Measurements from ENCODE around the gene MEA1. TPM values are rescaled to one million over a fixed set of nuclear protein-coding genes. Genes with fewer than 3 reads are reported as not detected.

MEA1 gene
- polyA plus RNA-seq, 6 donors from 2014 or later, result 91.3 to 172 (median 103) TPM

GRCh38 chr6:42987533-42988451 is 26.0 kb downstream of the MEA1 start:
- Mint-ChIP-seq H3K9me3 (no peaks in the 10 kb centered on the region), H3K36me3 (no peaks in the 10 kb centered on the region), H3K27me3 (no peaks in the 10 kb centered on the region), H3K4me3 (peak overlapping the region in 1 of 8 donors; percentile 91), H3K27ac (peak overlapping the region in 1 of 6 donors; percentile 36), H3K4me1 (peaks cover 45 to 50% (median 46%) of the 10 kb centered on the region in 3 donors)
- ATAC-seq (ENCODE audit: low read depth in 2 of 2) (no peak), DNase-seq (no peak)

GRCh38 chr6:42984924-42985475 is 28.7 kb downstream of the MEA1 start:
- Mint-ChIP-seq H3K36me3 (no peaks in the 10 kb centered on the region), H3K4me1 (peaks cover 46 to 51% (median 50%) of the 10 kb centered on the region in 3 donors), H3K9me3 (no peaks in the 10 kb centered on the region), H3K4me3 (peak overlapping the region; percentile 89 to 97 (median 94)), H3K27me3 (no peaks in the 10 kb centered on the region), H3K27ac (peak overlapping the region in 5 of 6 donors; percentile 72 to 93 (median 90))
- DNase-seq, result peak; percentile 11
- ATAC-seq (ENCODE audit: low read depth in 2 of 2), result no peak

- peak; percentile 91 to 93 for ATAC-seq (ENCODE audit: low read depth in 2 of 2)
- peaks cover 53 to 58% (median 57%) of the 10 kb centered on the region in 3 donors for H3K4me1 Mint-ChIP-seq
- H3K4me3 Mint-ChIP-seq, result peak within 1 kb of the TSS; percentile 89 to 97 (median 94)
Measured at GRCh38 chr6:42984001-42984923, 29.5 kb downstream of the MEA1 start, which contains the start of gene PPP2R5D. Gene PPP2R5D (plus strand): TSS chr6:42984570. CDS start chr6:42984678, 108 bp downstream.

GRCh38 chr6:42981836-42982235 is 31.9 kb downstream of the MEA1 start:
- no peaks in the 10 kb centered on the region for H3K36me3 Mint-ChIP-seq
- H3K4me3 Mint-ChIP-seq, result peak overlapping the region in 5 of 8 donors; percentile 22 to 91 (median 69)
- ATAC-seq (ENCODE audit: low read depth in 2 of 2) (no peak), DNase-seq (no peak)
- peaks cover 48 to 60% (median 52%) of the 10 kb centered on the region in 3 donors for H3K4me1 Mint-ChIP-seq
- peak overlapping the region in 4 of 6 donors; percentile 3 to 95 (median 52) for H3K27ac Mint-ChIP-seq
- H3K27me3 Mint-ChIP-seq, result no peaks in the 10 kb centered on the region
- no peaks in the 10 kb centered on the region for H3K9me3 Mint-ChIP-seq

More at GRCh38 chr6:42984001-42984923, 29.5 kb downstream of the MEA1 start, which contains the start of gene PPP2R5D:
- no peaks in the 10 kb centered on the region for H3K36me3 Mint-ChIP-seq
- H3K9me3 Mint-ChIP-seq, result no peaks in the 10 kb centered on the region
- peak within 1 kb of the TSS; percentile 87 to 96 (median 94) for H3K27ac Mint-ChIP-seq
- no peaks in the 10 kb centered on the region for H3K27me3 Mint-ChIP-seq
- DNase-seq, result peak; percentile 98

- Mint-ChIP-seq H3K4me1 (peaks cover 30 to 45% (median 34%) of the 10 kb centered on the region in 3 donors), H3K27ac (peak overlapping the region; percentile 78 to 99 (median 97)), H3K9me3 (no peaks in the 10 kb centered on the region), H3K4me3 (peak overlapping the region; percentile 84 to 99 (median 98)), H3K36me3 (no peaks in the 10 kb centered on the region), H3K27me3 (no peaks in the 10 kb centered on the region)
- ATAC-seq (ENCODE audit: low read depth in 2 of 2), result no peak
- DNase-seq, result no peak
Measured at GRCh38 chr6:42979523-42980177, 34.1 kb downstream of the MEA1 start.

GRCh38 chr6:42978839-42979522 is 34.8 kb downstream of the MEA1 start, which contains the start of gene PEX6:
Gene PEX6 (minus strand): TSS chr6:42979181. CDS start chr6:42979150, 31 bp downstream.
- H3K4me1 Mint-ChIP-seq, result peaks cover 28 to 46% (median 30%) of the 10 kb centered on the region in 3 donors
- peak; percentile 89 for DNase-seq
- peak; percentile 97 for ATAC-seq (ENCODE audit: low read depth in 2 of 2)
- H3K27ac Mint-ChIP-seq, result peak within 1 kb of the TSS; percentile 78 to 99 (median 97)
- H3K4me3 Mint-ChIP-seq, result peak within 1 kb of the TSS; percentile 84 to 99 (median 98)
- H3K9me3 Mint-ChIP-seq, result no peaks in the 10 kb centered on the region
- H3K27me3 Mint-ChIP-seq, result no peaks in the 10 kb centered on the region
- H3K36me3 Mint-ChIP-seq, result no peaks in the 10 kb centered on the region

- Mint-ChIP-seq H3K4me3 (peak overlapping the region; percentile 84 to 94 (median 88)), H3K27ac (peak overlapping the region; percentile 71 to 94 (median 87)), H3K9me3 (no peaks in the 10 kb centered on the region), H3K36me3 (no peaks in the 10 kb centered on the region), H3K27me3 (no peaks in the 10 kb centered on the region), H3K4me1 (peaks cover 23 to 46% (median 26%) of the 10 kb centered on the region in 3 donors)
- peak; percentile 2 for DNase-seq
- no peak for ATAC-seq (ENCODE audit: low read depth in 2 of 2)
Measured at GRCh38 chr6:42978487-42978838, 35.3 kb downstream of the MEA1 start.

- H3K4me3 Mint-ChIP-seq, result no peak overlapping the region
- H3K9me3 Mint-ChIP-seq, result no peaks in the 10 kb centered on the region
- H3K36me3 Mint-ChIP-seq, result no peaks in the 10 kb centered on the region
- peaks cover 23 to 43% (median 23%) of the 10 kb centered on the region in 3 donors for H3K4me1 Mint-ChIP-seq
- no peak for ATAC-seq (ENCODE audit: low read depth in 2 of 2)
- peak overlapping the region in 1 of 6 donors; percentile 42 for H3K27ac Mint-ChIP-seq
- no peak for DNase-seq
- H3K27me3 Mint-ChIP-seq, result no peaks in the 10 kb centered on the region
Measured at GRCh38 chr6:42974919-42975505, 38.7 kb downstream of the MEA1 start.

- Mint-ChIP-seq H3K27me3 (no peaks in the 10 kb centered on the region), H3K36me3 (no peaks in the 10 kb centered on the region), H3K4me3 (no peak overlapping the region), H3K27ac (peak overlapping the region in 3 of 6 donors; percentile 29 to 74 (median 52)), H3K4me1 (peaks cover 12 to 32% (median 15%) of the 10 kb centered on the region in 3 donors), H3K9me3 (no peaks in the 10 kb centered on the region)
- no peak for ATAC-seq (ENCODE audit: low read depth in 2 of 2)
- DNase-seq, result no peak
Measured at GRCh38 chr6:42973926-42974325, 39.8 kb downstream of the MEA1 start.

- Mint-ChIP-seq H3K27ac (no peak overlapping the region), H3K36me3 (peaks cover 0 to 7% of the 10 kb centered on the region in 2 donors), H3K27me3 (no peaks in the 10 kb centered on the region), H3K4me1 (peaks cover 3 to 17% (median 8%) of the 10 kb centered on the region in 3 donors), H3K9me3 (no peaks in the 10 kb centered on the region), H3K4me3 (no peak overlapping the region)
- no peak for ATAC-seq (ENCODE audit: low read depth in 2 of 2)
- DNase-seq, result no peak
Measured at GRCh38 chr6:42971746-42972327, 41.9 kb downstream of the MEA1 start.

GRCh38 chr6:42970871-42971612 is 42.7 kb downstream of the MEA1 start:
- Mint-ChIP-seq H3K9me3 (no peaks in the 10 kb centered on the region), H3K4me1 (peaks cover 0 to 13% (median 7%) of the 10 kb centered on the region in 3 donors), H3K27me3 (no peaks in the 10 kb centered on the region), H3K36me3 (peaks cover 0 to 7% of the 10 kb centered on the region in 2 donors), H3K4me3 (no peak overlapping the region), H3K27ac (no peak overlapping the region)
- no peak for DNase-seq
- ATAC-seq (ENCODE audit: low read depth in 2 of 2), result no peak
